SHP77 treated with DMSO at 0.1 percent for 48 hours (cell line): ENCODE data around the gene ANXA1.

ENCODE experiments used
- DNase-seq: peaks from one replicate; lab custom pipeline; 2025; lab: John Stamatoyannopoulos, UW

ANXA1 gene

DNA sequence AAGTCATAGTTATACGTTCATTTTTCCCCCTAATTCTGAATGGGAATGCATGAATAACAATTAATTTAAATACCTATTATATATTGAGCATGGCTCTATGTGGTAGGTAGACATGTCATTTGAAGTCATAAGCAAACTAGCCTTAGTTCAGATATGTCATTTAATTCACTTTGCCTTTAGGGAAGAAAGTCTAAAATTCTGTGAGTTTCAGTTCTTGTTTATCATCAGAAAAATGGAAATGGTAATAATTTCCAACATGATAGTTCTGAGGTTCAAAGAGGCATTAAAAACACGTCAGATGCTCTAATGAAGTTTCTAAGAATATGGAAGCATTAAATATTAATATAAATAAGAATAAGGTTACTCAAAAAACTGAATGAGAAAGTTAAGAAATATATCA is 13.1 kb upstream of the ANXA1 start:
- DNase-seq, result no peak

DNA sequence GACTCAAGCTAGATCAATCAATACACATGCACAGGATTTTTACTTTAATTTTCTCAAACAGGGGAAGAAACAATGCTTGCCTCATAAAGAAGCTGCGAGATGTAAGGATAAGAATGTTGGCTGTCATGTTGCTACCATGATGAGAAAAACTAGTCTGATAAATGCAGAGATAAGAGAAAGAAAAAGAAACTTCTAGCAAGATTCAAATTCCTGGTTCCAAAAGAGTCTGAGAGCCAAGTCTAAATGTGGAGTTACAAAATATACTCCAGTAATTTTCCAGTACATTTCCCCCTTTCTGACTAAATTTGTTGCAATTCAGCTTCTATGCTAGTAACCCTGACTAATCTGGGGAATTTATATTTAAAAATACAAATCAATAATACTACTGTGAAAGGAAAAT is 10.4 kb upstream of the ANXA1 start:
- DNase-seq, result no peak

DNA sequence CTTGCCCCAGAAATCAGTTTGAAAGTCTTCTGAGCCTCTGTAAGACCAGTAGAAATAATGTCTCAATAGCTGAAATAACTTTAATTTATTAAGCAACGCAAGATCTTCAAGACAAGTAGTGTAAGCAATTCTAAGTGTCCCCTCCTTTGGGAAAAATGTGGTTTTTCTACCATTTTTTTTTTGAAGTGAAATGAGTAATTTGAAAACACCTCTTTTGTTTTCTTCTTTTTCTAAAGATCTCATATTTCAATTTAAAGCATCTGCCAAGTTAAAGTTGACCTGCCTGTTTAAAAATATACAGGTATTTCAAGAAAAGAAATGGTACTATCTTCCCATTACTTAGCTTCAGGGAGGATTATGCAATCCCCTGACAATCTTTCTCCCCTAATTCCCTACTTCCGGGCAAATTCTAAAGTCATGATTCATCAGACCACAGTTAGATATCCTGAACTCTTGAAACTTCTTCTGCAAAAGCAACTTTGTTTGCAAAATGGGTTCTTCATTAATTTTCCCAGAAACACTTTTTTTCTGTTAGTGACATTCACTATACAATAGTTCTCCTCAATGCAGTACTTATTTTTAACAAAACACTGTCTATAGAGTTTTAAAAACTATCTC is 7.8 kb upstream of the ANXA1 start:
- no peak for DNase-seq

DNA sequence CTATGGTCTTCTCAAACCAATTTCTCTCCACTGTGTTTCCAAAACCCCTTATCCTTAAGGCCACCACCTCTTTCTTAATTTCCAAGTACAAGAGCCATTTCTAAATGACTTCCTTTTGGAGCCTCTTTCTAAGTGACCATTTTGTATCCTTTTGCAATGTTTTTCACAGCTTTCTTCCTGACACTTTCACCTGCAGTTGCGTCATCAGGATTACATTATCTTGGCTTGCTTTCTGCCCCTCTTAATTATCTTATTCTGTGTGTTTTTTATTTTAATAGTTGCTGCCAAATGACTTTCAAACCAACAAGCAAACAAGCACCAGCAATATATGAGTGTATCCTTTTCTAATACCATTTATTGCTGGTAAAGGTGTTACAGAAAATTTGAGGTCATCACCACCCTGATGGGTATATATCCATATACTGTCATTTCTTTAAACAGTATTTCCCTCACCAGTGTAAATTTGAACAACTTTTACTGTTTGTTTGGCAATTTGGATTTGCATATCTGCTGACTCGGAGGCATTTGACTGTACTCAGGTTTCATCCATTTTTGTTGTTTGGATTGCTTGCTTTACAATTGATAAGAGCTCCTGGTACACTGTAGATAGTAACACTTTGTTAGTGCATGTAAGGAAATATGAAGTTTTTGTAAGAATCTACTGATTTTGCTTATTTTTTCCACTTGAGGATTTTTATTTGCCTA is 5.4 kb upstream of the ANXA1 start:
- DNase-seq, result no peak

DNA sequence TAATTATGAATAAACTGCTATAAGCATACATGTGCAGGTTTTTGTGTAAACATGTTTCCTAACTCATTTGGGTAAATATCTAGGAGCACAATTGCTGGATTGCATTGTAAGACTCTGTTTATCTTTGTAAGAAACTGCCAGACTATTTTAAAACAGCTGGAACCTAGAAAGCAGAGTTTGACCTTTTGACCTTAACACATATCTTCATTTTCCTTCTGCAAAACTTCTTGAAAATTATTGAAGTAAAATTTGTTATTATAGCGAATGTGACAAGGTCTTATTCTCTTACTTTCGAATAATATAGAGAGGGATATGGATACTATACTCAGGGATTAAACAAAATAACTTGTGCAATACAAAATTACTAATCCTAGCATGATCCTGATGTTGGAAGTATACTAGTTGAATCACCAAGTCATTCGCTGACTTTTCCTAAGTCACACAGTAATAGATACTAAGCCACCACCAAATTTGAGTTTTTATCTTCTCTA is 3.2 kb upstream of the ANXA1 start:
- DNase-seq, result no peak

DNA sequence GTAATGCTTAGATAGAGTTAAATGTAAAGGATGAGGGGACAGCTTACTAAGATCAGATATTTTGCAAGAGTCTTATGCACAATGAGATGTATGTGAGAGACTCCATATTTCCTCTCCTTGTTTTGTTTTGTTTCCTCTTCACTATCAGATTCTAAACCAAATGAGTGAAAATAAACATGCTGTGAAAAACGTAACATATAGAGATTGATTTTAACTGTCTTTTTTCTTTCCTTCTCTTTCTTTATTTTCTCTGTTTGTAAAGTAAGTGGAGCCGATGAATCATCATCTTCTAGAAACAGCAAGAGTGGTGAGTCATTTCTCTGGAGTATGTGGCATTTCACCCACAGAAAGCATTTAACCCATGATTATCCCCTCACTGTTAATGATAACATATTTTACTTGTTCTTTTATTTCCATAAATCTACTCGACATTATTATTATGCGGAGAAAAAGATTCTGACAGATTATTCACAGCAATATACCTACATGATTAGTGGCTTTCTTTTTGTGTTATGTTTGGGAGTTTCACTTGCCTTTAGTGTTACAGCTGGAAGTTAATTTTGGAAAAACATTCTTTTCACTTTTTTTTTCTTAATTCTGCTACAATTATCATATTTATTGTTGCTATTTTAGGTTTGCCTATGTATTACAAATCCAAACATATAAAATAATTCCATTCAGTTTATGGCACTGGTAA is 2.1 kb upstream of the ANXA1 start:
- DNase-seq, result peak; percentile 0

DNA sequence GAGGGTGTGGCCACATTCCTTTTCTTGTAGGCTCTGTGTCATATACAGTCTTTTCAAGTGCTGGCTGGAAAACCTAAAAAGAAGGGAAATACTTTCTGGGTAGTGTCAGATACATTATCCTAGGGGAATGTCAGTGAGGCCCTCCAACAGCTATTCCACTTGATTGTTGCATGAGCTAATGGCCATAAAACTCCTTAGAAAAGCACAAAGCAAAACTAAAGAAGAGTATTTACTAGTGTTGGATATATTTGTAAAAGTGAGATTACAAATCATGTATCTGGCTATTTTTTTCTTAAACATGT is 829 bp downstream of the ANXA1 start:
- no peak for DNase-seq

DNA sequence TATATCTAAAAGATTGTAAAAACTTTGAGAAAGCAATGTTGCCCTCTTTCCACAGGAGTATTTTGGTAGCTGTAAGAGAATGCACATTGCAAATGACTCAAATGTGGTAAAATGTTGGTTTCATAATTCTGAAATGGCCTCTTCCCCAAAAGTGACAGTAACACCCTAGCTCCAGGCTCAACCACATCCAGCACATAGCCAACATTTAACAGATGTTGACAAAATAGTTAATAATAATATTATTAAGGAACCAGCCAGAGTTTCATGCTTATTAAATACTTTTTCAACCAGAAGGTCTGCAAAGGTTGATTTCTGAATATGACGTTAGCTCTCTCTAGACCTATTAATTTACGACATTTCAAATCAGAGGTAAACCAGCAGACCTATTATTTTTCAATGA is 1.3 kb downstream of the ANXA1 start:
- no peak for DNase-seq

DNA sequence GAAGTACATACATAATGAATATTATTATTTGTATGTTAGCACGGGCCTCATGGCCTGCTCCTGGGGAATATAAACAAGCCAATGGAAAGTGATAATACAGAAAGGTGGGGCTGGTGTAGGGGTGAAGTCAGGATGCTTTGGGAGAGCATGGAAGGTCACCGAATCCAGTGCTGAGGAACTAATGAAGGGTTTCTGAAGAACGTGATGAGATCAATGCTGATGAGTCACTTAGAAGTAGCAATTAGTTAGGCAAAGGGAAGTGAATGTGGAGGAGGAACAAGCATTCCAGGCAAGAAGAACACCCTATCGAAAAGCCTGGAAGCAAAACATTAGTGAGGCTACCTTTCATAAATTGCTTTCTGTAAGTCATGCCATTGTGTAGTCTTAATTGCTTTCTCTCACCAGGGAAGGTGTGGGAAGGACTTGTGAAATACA is 2.1 kb downstream of the ANXA1 start:
- DNase-seq, result no peak

DNA sequence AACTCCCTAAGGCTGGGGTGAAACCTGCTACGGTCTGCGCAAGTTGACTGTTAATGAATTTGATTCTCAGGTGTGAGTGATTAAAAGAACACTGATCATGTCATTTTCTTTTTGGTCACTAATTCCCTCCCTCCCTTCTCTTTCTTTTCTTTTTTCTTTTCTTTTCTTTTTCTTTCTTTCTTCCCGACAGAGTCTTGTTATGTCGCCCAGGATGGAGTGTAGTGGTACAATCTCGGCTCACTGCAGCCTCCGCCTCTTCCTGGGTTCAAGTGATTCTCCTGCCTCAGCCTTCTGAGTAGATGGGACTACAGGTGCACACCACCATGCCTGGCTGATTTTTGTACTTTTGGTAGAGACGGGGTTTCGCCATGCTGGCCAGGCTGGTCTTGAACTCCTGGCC is 2.6 kb downstream of the ANXA1 start:
- no peak for DNase-seq

DNA sequence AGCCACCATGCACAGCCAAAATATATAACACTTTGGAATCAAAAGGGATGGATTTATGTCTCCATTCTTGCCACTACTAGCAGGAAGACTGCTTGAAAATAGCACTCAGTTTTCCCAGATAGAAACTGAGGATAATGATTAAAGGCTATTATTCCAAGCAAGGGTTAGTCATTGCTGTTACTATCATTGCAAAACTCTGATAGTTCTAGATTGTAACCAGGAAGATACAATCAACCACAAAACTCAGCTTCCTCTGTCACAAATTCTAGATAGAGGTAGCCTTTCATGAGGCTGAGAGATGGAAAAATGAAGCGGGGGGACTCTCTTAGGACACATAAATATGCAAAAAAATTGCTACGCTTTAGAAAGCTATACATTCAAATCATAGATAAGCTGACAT is 3.1 kb downstream of the ANXA1 start:
- DNase-seq, result no peak

DNA sequence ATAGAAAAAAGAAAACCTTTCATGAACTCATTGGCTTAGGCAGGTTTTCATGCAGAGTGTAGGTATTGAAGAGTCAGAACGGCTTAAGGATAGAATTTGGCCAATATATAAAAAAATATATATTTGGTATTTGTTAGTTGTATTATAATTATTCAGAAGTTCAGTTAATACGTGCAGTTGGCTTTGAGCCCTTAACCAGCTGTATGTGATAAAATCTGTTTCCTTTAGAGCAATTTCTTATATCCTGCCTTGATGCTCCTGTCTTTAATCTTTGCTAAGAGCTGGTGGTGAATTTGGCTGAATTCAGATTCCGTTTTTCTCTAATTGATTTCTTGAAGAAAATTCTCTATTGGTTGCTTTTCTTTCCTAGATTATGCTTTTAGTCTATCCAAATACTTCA is 3.7 kb downstream of the ANXA1 start:
- no peak for DNase-seq

DNA sequence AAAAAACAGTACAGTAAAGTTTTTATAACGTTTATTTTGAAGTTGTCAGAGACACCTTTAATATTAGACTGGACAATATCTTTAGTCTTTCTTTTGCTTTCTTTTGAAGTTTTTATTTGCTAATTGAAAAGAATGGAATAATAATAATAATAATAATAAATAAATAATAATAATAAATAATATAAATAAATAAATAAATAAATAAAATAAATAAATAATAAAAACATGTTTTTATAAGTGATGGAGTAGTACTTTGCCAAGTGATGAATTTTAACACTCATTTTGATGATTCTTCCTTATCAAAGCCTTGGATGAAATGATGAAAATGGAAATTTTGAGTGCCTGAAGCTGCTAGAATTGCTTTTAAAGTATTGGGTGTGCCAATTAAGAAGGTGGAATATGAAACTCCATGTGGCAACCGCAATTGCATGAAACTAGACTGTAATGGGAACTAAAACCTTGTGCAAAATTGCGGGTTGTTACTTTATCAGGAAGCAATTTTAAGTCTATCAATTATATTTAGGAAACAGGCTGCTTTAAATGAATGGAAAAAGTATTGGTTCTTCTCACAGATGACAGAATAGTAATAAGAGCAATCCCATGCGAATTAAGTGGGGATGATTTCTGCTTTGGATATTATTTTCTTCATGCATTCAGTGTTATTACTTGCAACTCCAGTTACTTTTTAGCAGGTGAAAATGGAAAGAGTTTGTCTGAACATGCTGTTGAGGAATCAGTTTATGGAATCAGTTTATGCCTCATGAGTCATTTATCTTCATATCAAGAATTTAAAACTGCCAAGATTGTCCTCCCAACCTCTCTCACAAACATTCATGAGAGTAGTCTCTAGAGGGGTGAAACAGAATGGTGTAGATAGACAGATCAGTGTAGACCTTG is 4.6 kb downstream of the ANXA1 start:
- no peak for DNase-seq

DNA sequence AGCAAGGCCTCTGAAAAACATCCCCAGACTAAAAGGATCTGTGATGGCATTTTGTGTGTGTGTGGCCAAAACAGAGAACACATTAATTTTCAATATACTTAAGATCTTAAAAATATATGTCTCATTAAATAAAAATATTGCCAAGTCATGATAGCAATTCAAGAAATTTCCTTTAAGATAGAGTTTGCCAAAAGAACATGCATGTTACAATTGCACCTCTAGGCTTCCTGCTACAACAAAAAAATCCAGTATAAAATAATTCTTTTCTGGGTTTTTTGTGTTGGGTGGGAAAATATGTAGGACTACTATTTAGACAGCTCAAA is 5.2 kb downstream of the ANXA1 start:
- DNase-seq, result no peak

DNA sequence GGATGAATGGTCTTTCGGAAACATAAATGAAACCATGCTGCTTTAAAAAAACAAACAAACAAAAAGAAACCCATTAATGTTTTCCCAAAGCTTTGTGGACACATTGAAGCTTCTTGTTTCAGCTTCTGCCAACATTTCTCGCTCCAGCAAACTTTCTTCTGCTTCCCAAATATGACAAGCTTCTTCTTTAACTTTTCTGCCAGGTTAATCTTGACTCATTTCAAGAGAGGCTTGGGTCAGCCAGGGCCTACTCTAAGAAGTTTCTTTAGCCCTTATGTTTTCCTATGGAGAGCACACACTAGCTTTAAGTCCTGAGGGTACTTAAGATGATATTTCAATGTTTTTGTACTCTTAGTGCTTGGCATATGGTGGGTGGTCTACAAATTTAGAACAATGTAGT is 6.1 kb downstream of the ANXA1 start:
- DNase-seq, result no peak

DNA sequence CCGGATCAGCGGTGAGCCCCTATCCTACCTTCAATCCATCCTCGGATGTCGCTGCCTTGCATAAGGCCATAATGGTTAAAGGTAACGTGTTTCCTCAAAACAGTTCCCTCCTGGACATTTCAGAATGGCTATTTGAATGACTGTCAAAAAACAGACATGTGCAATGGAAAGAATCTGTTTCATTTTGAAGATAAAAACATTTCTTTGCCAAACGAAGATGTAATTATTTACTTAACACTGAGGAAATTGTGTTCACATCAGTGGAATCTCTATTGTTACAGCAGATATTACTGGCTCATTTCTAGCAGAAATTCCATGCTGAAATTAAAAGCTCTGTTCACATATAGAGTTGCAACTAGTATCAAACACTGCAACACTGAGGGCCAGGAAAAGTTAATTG is 7.1 kb downstream of the ANXA1 start:
- no peak for DNase-seq

DNA sequence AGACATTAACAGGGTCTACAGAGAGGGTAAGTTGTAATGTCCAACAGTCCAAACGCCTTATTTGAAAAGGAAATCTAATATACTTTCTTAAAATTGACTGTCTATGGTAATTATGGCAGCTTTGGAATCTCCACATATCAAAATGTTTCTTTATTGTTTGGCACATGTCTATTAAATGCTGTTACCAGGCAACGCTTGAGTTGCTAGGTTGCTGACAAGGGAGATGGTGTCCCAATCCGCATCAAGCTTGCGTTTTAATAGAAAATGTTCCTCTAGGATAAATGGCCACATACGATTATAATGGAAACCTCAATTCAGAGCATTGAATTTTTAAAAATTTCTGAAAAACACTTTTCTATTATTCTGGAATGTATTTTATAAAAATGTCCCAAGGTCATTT is 9.2 kb downstream of the ANXA1 start:
- DNase-seq, result no peak

DNA sequence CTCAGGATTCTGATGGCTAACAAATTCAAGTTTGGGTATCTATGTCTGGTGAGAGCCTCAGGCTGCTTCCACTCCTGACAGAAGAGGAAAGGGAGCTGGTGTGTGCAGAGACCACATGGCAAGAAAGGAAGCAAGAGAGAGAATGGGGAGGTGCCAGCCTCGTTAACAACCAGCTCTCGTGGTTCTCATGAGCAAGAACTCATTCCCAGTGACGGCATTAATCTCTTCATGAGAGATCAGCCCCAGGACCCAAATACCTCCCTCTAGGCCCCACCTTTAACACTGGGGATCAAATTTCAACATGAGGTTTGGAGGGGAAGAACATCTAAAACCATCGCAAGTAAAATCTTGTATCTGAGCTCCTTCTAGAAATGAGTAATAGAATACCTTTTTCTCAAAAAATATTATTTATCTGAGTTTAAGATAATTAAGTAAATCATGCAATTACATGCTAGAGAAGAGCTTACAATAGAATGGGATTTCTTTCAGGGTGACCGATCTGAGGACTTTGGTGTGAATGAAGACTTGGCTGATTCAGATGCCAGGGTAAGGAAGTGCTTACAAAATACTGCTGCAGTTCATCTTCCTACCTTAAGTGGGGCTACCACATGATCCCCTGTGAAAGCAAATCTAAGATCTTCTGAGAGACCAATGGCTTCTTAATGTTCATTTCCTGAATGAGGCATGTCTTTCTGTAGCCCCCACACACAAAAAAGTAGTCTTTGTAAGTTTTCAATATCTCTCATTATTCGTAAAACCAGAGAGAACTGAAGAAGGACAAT is 11.5 kb downstream of the ANXA1 start:
- no peak for DNase-seq

DNA sequence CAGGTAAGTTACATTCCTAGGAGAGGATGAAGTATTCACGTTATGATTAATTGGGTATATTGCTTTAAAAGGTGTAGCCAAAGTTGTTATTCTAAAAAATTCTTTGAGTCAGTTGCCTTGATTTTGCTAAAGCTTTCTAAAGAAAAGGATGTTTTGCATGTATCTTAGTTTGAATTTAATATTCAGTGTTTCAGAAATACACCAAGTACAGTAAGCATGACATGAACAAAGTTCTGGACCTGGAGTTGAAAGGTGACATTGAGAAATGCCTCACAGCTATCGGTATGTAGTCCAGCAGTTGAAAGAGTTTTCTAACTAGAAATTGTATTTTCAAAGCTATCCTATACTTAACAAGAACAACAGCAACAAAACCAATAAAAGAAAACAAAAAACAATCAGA is 14.2 kb downstream of the ANXA1 start:
- DNase-seq, result no peak

DNA sequence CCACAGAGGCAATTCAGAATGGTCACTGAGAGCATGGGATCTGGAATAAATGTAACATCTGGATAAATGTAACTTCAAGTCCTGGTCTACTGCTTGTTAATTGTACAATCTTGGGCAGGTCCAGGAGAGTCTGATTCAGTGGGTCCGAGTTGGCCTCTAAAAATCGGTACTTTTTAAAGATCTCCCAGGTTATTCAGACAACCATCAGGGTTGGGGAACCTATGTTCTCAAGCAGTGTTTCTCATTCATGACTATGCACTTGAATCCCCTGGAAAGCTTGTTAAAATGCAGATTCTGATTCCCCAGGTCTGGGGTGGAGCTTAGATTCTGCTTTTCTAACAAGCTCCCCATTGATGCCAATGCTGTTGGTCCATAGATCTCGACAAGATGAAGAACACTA is 14.8 kb downstream of the ANXA1 start:
- DNase-seq, result no peak

DNA sequence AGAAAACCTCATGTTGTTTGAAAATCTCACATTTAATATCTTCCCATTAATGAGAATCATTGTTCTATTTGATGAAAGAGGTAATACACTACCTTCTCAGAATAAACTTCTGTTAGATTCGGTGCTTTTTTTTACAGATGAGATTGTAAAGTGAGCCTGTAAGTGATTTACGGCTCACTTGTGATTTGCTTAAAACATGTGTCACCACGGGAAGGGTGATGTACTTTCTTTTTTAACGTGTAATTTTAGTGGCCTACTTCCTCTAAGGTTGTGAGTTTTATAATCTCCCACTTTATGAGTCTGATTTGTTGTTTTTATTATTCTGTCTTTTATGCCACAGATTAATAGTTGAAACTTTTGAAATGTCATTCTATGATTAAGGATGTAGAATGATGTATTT is 15.9 kb downstream of the ANXA1 start:
- no peak for DNase-seq
